AG08395 (cell line): ENCODE measurements around the gene TLE4.
"Not testable (repeated sequence)": the region's sequence is repeated elsewhere in the genome, so short reads cannot be mapped to it uniquely, and the experiment has no call there.

Source experiments
- DNase-seq: peaks from one replicate; pipeline ENCODE4 v3.0.0; 2012; ENCODE audit warnings: mixed read lengths, low spot score

Gene TLE4

DNA sequence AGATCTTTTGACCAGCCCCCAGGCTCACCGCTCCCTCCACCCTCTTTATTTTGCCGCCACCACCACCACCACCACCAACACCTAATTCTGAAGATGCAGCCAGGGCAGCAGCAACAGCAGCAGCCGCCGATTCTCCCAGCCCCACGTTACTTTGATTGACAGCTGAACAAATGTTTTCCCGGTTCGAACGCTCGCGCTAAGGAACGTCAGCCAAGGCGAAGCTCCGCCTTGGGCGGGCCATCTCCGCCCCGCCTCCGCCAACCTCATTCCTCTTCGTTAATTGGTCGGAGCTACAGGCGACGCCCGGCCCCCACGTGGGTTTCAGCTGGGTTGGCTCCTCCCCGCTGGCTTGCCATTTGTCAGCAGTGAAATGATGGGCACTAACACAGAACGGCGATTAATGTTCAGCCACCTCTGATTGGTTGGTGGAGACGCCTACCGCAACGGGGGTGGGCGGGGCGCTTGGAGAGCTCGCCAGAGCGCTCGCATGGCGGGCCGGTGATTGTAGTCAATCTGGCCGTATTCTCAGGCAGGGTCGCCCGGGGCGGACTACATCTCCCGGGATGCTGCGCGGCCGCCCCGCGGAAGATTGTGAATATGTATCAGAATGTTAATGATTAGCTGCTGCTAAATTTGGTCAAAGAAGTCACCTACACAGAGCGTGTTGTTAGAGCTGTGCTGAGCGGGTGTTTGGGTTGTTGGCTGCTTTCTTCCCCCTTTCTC, at the start of gene TLE4:
Gene TLE4 (plus strand): TSS at position 657 of the 723 bp plus-strand sequence. CDS start 826 bp downstream, outside the sequence.
- DNase-seq: peak; percentile 98

DNA sequence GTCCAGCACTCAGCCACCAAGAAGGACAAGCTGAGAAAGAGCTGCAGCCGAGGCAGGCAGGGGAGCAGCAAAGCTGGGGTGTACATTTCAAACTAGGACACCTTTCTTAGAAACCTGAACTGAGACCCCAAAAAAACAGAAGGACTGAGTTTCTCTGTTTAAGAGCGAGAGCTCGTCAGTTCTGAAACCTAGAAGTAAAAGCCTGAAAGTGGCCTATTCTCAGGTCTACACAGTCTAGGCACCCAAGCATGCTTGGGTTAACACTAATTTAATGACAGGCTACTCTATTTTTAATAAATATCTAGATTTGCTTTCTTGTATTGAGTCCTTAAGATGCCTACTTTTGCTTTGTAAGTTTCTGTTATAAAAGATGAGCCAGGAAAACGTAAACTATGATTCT, 49.0 kb upstream of the TLE4 start:
- no peak for DNase-seq

DNA sequence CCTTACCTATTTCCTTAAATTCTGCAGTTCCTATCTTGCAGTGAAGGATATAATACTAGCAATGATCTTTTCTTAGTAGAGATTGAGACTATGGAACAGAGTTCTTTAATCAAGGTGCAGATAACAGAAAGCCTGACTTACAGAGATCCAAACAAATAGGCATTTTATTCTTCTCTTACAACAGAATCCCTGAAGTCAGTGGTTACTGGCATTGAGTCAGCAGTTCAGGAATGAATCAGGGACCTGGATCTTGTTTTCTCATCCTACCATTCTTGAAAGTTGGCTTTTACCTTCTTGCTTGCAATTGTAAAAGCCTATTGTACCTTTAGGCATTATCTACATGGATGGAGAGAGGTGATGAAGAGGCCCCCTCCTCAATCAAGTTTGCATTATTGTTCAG, 47.5 kb upstream of the TLE4 start:
- peak; percentile 22 for DNase-seq

DNA sequence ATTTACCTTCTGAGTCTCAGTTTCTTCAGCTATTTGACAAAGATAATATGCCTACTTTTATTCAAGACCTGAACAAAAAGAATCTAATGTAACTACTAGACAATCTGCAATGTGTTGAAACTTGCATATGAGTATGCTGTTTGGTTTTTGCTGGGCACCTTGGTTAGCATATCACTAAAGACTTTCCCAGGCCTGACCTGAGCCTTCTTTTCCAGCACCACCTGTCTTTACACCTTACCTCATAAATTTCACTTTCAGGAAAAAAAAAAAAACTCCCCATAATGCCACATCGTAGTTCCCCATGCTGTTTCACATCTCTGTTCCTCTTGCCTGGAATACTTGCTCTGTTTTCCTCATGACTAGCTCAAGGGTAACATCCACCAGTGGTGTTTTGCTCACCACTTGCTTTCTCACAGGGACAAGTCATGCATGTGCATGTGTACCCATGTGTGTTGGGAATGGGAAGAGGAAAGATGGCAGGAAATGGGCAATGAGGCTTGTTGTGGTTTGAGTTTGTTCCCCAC, 45.6 kb upstream of the TLE4 start:
- DNase-seq: no peak

DNA sequence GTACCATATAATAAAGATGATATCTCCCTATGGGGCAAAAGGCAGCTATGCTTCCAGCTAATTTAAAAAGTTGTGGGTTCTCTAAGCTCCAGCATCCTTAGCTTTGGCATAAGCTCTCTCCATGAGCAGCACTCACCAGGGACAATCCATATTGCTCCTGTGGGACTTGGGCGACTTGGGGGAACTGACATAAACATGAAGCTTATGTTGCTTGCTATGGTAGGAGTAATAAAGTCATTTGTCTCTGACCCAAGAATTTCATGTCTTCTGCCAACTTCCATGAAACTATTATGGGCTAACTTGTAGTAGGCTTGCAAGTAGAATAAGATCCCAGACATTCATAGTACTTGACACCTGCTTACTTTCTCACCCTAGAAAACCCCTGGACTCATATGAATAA, 36.2 kb upstream of the TLE4 start:
- DNase-seq: no peak

DNA sequence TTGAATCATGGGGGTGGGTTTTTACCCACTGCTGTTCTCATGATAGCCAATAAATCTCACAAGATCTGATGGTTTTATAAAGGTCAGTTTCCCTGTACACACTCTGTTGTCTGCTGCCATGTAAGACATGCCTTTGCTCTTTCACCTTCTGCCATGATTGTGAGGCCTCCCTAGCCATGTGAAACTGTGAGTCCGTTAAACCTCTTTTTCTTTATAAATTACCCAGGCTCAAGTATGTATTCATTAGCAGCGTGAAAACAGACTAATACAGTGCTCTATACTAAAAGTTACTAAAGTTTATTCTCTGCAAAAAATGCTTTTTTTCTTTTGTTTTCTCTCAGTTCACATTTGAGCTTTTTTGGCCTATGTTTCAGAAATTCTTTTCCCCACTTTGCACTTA, 33.9 kb upstream of the TLE4 start:
- no peak for DNase-seq

DNA sequence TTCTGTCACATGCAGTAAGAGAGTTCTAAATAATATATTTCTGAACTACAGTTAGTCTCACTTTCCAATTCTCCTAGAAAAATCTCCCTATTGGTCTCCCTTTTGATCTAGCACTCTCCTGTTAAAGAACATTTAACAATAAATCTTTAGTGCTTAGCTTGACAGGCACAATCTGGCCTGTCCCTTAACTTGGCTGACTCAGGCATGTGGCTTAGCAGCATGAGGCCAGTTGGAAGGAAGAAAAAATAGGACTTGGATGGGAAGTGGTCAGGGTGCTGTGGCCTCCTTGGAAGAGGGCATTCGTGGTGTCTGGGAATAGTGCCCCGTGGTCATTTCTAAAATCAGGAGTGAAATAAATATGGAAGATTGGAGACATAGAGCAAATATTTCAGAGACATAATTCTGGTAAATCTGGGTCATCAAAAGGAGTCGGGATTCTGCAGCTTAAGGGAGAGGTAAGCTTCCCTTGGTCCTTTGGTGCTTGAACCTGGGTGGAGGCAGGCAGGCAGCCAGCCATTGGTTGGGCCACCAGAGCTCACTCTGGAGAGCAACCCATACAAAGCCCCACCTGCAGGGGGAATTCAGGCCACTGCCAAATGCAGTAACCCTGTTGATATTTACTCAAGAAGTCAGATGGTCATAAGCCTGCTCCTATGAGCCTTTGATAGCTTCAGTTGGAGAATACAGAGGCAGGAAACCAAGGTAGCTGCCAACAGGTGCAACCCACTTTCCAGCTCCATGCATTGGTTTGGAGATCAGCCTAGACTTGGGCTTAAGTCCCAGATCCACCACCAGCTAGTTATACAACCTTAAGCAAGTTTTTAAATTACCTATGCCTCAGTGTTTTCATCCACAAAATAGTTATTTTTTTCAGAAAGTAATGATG, 28.8 kb upstream of the TLE4 start:
- no peak for DNase-seq

DNA sequence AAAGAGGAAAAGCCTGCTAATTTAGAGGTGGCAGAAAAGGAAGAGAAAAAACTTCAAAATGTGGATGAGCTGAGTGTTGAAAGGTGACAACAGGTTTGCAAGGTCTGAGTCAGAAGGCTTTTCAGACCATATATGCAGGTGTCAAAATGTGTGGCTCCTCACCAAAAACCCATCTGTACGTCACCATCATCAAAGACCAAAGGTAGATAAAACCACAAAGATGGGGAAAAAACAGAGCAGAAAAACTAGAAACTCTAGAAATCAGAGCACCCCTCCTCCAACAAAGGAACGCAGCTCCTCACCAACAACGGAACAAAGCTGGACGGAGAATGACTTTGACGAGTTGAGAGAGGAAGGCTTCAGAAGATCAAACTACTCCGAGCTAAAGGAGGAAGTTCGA, 27.4 kb upstream of the TLE4 start:
- DNase-seq: not testable (repeated sequence)

DNA sequence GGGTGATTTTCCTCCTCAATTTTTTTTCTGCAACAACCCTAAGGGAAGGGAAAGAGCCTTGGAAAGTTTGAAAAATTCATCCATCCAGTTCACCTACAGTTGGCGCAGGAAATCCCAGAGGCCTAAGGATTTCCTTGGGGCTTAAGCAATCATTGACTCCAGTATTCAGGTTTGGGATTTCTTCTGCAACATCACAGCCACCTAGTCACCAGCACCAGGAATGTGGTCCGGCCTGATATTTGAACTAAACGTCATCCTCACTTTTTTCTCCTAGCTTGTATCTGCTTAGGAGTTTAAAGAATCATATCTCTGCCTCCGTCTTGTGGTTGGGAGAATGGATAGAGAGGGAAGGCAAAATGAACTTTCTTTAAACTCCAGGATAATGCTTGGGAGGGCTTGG, 20.2 kb upstream of the TLE4 start:
- no peak for DNase-seq

DNA sequence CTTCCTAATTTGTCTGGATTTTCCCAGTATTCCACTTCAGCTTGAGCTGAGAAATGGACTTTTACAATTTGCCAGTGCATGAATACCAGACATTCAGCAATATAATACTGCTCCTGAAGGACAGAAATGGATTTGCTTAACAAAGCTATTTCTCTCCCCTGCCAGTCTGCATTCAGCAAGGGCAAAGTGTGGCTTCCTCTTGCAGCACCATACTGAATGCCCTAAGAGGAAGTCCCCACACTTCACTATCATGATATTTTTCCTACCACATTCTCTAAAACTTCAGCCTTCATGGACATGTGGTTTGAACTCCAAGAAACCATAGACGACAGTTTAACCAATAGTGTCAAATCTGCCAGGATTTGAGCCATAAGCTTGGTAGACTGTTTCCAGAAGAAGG, 19.8 kb upstream of the TLE4 start:
- no peak for DNase-seq

DNA sequence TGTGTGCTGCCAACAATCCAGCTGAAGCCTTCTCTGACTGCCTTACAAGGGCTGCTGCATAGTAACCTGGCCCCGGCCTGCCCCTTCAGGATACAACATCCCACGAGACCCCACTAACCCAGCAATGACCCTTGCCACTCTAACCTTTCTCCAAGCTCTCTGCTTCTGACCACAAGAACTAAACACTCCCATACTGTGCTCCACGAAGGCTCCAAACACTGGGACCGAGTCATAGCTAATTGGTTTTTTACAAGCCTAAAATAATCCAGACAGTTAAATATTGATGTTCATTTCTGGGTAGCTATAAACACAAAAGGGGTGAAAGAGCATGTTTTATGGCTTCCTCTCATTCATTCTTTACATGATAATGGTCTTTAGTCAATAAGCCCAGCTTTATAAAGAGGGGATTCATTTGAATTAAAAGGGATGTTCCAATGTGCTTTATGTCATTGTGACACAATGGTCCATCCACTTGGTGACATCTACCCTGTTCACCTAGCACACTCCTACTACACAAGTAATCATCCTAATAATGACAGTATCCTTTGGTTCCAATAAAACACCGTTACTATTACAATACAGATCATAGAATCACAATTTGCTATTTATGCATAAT, 16.2 kb upstream of the TLE4 start:
- DNase-seq: no peak

DNA sequence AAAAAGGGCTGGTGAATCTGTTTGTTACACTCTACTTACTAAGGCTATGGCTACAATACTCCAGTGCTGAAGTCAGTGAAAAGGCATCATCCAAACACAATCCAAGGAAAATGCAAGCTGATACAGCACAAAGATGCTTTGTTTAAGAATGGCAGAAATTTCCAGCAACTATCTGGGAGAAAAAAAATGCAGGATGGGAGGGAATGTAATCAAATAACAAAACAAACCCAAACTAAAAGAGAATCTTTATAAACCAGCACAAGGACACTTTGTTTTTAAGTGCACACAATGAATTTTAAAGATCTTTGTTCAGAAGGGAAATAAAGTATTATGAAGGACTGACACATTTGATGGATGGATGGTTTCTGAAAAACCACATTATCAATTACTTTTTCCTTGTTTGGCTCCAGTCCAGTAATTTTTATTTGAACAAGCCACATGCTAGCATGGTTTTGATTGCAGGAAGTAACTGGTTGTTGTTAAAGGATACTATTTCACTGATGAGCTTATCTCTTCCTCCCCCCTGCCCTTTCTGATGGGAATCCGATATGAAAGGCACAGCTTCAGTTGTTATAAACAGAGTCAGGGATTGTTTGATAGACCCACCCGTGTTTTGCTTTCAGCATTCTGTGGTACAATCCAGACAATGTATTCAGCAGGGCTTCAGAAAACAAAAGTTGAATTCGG, 12.1 kb upstream of the TLE4 start:
- DNase-seq: no peak

DNA sequence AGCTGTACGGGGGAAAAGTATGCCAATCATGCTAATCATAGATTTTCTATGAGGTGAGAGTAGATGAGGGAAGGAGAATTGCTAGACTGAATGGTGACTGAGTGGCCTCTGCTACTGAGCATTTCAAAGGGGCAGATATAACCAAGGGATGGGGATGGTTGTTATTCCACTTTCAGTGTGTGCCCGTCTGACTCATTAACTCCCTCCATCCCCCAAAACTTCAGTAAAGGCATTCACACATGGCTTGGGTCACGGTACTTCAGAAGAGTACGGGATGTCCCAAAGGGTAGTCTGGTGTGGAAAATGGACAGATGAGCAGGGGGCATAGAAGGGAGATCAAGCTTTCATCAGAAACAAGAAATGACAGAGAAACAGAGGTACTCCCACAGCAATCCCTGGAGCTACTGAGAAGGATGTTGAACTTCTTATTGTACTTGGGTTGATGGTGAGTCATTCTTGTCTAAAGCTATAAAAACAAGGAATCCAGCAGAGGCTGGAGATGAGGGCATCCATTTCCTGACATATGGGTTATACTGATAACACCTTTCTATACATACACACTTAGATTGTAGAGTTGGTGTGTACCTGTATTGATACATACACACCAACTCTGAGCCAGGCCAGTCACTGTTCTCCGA, 8.9 kb upstream of the TLE4 start:
- no peak for DNase-seq

DNA sequence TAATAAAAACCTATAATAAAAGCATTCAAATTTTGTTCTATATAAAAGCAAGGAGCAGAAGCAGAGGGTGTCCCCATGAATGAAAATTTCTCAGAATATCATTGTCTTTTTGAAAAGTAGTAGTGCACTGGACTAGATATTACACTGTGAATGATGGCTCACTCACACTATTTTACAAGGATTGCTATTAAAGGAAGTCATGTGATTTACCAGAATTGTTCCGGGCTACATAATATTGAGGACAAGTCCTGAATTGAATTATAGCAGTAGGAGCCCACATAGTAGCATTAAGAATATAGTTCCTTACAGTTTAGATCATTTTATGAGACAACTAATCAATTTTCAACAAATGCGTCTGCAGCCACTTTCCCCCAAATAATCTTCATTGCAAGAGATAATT, 7.7 kb upstream of the TLE4 start:
- DNase-seq: no peak

DNA sequence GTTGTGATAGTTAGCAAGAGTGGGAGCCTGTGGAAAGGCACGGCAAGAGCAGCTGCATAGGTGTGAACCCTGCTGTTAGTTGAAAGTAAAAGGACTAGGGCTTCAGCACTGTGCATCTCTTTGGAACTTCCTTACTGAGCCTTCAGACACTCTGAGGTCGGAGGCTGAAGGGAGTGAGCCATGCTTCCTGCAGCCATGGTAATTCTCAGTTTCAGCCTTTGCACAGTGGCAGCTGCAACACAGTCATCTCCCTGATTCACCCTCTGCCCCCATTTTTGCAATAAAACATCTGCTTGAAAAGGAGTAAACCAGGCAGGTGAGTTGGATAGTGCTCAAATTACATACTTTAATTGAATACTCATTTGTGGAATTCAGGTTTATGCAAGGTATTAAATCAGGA, 6.5 kb upstream of the TLE4 start:
- DNase-seq: no peak

DNA sequence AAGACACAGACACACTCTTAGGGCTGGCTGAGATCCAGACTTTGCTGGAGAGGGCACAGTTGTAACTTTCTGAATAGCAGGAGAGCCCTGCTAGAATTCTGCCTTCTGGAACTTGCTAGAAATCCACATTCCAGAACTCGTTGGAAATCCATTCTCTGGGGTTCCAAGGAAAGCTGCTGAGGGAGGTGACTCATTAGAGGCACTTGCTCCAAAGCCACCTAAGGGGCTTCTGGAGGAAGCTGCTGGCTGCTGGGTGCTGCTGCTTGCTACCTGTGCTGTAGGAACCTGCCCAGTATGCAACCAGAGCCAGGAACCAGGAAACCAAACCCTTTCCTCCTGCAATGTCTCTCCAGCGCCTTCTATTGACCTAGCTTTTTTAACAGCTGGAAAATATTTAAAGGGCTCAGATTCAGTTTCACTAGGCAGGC, 4.1 kb upstream of the TLE4 start:
- DNase-seq: no peak

DNA sequence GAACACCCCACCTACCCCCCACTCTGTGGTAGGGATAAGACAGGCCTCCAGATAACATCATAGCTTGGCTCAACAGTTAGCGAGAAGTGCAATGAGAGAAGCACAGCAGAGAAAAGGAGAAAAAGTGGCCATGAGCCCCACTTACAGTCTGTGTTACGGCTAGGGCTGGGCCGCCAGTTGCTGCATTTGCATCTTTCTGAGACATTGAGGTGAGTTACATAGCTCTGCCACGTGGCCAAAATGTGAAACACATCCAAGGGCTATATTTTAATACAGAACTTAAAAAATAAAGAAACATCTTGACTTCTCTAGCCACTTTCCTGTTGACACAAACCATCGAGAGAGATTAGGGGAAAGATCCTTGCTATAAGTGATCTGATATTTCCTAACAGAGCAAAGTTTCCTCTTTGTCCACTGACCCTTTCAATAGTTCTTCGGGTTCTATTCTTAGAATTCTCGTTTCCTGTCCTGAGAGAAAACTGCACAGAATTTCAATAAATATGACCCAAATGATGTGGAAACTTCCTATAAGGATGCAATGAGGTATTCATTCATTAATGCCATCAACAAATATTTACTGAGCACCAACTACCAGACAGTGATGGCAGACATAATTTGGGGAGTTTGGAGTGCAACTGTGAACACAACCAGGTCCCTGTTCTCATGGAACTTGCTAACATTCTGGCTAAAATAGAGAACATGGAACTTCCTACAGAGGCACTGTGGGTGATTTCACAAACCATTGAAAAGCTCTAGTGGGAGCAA, 3.2 kb upstream of the TLE4 start:
- DNase-seq: no peak

DNA sequence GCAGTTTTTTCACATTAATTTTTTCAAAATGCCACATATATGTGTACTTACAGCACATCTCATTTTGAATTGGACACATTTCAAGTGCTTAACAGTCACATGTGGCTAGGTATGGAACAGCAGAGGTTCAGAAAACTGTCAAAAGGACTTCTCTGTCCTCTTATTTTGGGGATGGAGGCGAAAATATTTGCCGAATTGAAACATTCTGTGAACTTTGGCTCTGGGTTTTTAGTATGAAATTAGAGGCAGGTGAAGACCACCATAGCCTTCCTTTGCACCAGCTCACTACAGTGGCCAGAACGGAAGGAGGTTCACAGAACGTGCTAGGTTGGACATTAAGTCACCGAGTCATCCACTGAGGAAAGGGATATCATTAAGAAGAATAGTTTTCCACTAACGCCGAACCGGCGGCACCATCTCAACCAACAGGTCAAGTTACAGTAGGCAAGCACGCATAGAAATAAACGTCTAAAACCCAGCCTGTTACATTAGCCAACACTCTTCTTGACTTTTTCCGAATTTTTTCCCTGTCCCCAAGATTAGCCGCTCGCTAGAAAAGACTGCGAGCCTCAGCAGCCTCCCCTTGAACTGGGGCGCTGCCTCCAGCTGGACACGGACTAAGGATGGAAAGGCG, 1.8 kb upstream of the TLE4 start:
- DNase-seq: no peak

DNA sequence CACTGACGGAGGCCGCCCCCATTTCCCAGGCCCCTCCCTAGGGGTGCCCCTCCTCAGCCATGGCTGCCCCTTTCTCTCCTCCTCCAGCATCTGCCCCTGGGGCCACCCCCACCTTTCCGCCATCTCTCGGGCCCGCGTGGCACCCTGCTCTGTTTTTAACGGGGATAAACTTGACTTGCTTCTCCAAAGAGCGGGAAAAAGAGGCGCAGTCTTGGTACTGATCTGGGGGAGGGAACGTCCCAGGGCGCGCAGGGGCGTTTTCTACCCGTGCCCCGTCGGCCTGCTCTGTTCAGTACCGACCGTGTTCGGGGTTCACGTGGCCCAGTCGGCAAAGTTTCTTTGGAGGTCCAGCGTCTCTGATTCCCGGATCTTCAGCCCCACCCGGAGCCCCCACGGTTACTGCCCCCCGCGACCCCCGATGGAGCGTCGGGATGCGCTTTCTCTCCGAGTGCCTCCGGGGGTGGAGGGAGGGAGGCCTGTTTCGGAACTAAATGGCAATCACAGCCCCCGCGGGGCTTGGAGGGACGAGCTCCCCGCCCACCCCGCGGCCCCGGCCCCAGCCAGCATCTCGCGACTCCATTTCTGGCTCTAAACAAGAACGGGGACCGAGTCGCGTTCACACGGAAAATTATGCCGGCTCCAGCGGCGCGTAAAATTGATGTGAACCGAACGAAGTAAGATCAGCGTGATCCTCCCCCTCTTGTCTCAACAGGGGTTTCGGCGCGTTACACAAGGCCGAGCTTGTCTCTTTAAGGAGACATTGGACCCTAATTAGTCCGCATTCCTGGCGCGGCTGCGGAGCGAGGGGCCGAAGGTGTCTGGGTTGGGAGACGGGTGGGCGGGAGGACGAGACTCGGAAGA, 1.1 kb upstream of the TLE4 start:
- peak; percentile 25 for DNase-seq
